GM21723 (cell line): ENCODE data around the gene MUC2.

Experiments
- ATAC-seq: cut with Tn5 transposase; IDR thresholded peaks from one replicate; pipeline ENCODE4 v1.9.1; 2021; ENCODE audit warnings: mild to moderate bottlenecking, moderate library complexity; ENCODE audit not compliant: unreplicated experiment

The MUC2 gene

GRCh38 chr11:1074244-1075221, at the start of gene MUC2:
Gene MUC2, plus strand, starts transcription at chr11:1074874.
- ATAC-seq: no peak

- ATAC-seq: no peak
These were observed 49.1 kb upstream of the MUC2 start for GRCh38 chr11:1025410-1026162.

- no peak for ATAC-seq
These were observed 48.6 kb upstream of the MUC2 start for GRCh38 chr11:1026163-1026450.

- no peak for ATAC-seq
These were observed 47.8 kb upstream of the MUC2 start for GRCh38 chr11:1026641-1027482.

- no peak for ATAC-seq
These were observed 47.0 kb upstream of the MUC2 start for GRCh38 chr11:1027483-1028290.

GRCh38 chr11:1028291-1028540, 46.5 kb upstream of the MUC2 start:
- ATAC-seq: no peak

GRCh38 chr11:1028616-1029015, 46.1 kb upstream of the MUC2 start:
- ATAC-seq: no peak

GRCh38 chr11:1029051-1029450, 45.6 kb upstream of the MUC2 start:
- ATAC-seq: no peak

- ATAC-seq: no peak
These were observed 45.0 kb upstream of the MUC2 start for GRCh38 chr11:1029654-1030053.

- ATAC-seq: no peak
These were observed 44.6 kb upstream of the MUC2 start for GRCh38 chr11:1030086-1030485.

GRCh38 chr11:1030556-1030955, 44.1 kb upstream of the MUC2 start:
- no peak for ATAC-seq

GRCh38 chr11:1031121-1031899, 43.4 kb upstream of the MUC2 start:
- no peak for ATAC-seq

GRCh38 chr11:1032310-1032891, 42.3 kb upstream of the MUC2 start:
- no peak for ATAC-seq

GRCh38 chr11:1033016-1033798, 41.5 kb upstream of the MUC2 start:
- no peak for ATAC-seq

GRCh38 chr11:1034001-1034400, 40.7 kb upstream of the MUC2 start:
- no peak for ATAC-seq

GRCh38 chr11:1034456-1035295, 40.0 kb upstream of the MUC2 start:
- ATAC-seq: no peak

GRCh38 chr11:1035577-1036283, 38.9 kb upstream of the MUC2 start:
- ATAC-seq: no peak
